Spleen (tissue), 11 donors: ENCODE data around the gene DHX57. TPM values are rescaled to one million over a fixed set of nuclear protein-coding genes. Genes with fewer than 3 reads are reported as not detected.
A peak's percentile ranks its signal among the peaks of the same experiment; 100 is the strongest.

Experiments
- DNase-seq: peaks from one replicate; pipeline ENCODE4 v3.0.0-alpha.2; 2020
- H3K27ac ChIP-seq, 8 donors: fragments of 200-600 bp; sonication (generic) in 7 of 8; 1 replicate in 4 of 8; 2 replicates in 4 of 8; pipeline versions ENCODE4 v1.5.0 to v1.8.0; 2016 to 2021; ENCODE audit warnings: inconsistent platforms in 4 of 8, mild to moderate bottlenecking in 4 of 8, moderate library complexity in 1 of 8
- H3K27me3 ChIP-seq, 7 donors: fragments of 200-600 bp; sonication (generic) in 6 of 7; replicated peaks in 1 of 7; 1 replicate in 4 of 7; 2 replicates in 3 of 7; pipeline versions ENCODE4 v1.5.0 to v1.8.0; 2016 to 2021; ENCODE audit warnings: inconsistent platforms in 3 of 7, mild to moderate bottlenecking in 1 of 7
- H3K36me3 ChIP-seq, 6 donors: fragments of 200-600 bp; sonication (generic) in 5 of 6; 1 replicate in 4 of 6; 2 replicates in 2 of 6; pipeline versions ENCODE4 v1.5.0 to v1.8.0; 2016 to 2021; ENCODE audit warnings: inconsistent platforms in 2 of 6
- H3K4me1 ChIP-seq, 6 donors: fragments of 200-600 bp; sonication (generic) in 5 of 6; 1 replicate in 3 of 6; 2 replicates in 3 of 6; pipeline versions ENCODE4 v1.5.0 to v1.8.0; 2016 to 2021; ENCODE audit warnings: inconsistent platforms in 3 of 6
- H3K4me3 ChIP-seq, 8 donors: fragments of 200-600 bp; sonication (generic) in 7 of 8; 1 replicate in 4 of 8; 2 replicates in 4 of 8; pipeline versions ENCODE4 v1.5.0 to v1.8.0; 2016 to 2021; ENCODE audit warnings: inconsistent platforms in 4 of 8, mild to moderate bottlenecking in 4 of 8, moderate library complexity in 2 of 8
- H3K9me3 ChIP-seq, 8 donors: fragments of 200-600 bp; sonication (generic) in 7 of 8; 1 replicate in 4 of 8; 2 replicates in 4 of 8; pipeline versions ENCODE4 v1.5.0 to v1.8.0; 2016 to 2021; ENCODE audit warnings: inconsistent platforms in 4 of 8
- POLR2A ChIP-seq, 3 donors: fragments of 450-650 bp; IDR thresholded peaks; one replicate each; pipeline ENCODE4 v1.5.1; 2017; ENCODE audit warnings: antibody characterized with exemption in 3 of 3, mild to moderate bottlenecking in 1 of 3
- POLR2AphosphoS5 ChIP-seq, 3 donors: sonication (generic); formaldehyde crosslinking; IDR thresholded peaks; one replicate each; pipeline ENCODE4 v1.5.1; 2017; ENCODE audit warnings: antibody characterized with exemption in 3 of 3
- WGBS, 5 donors: extraction: QIAGEN DNeasy Blood & Tissue Kit in 3 of 5; methylation state at CpG; one replicate each; pipeline versions ENCODE4 v1.1.5 to v1.1.7; 2013 to 2018; 5-methylcytosine and 5-hydroxymethylcytosine counted together
- intact Hi-C: fragments of 100-400 bp; cut with DNase I; formaldehyde crosslinking; loops from one replicate; pipeline ENCODE4 v1.15.0; 2023; ENCODE audit warnings: low total_unique reads
- polyA plus RNA-seq, 3 donors: library from polyadenylated mRNA; stranded (reverse); fragments of 200-250 nt; gene quantifications; one replicate each; pipeline ENCODE4 v1.2.1, GENCODE V29; 2013
- small RNA-seq, 4 donors: library from RNA; depleted of rRNA; stranded (forward); fragments of <200 nt; gene quantifications; one replicate each; pipeline ENCODE3, GENCODE V24; 2016
- total RNA-seq, 7 donors: library from RNA; depleted of rRNA in 3 of 7; stranded (reverse); fragments of >200 nt in 3 of 7; fragmentation: NEBNext Ultra II Directional in 4 of 7; extraction: Animal tissue kit (Norgen Biotek cat#: 25700) in 4 of 7; gene quantifications; one replicate each; pipeline versions ENCODE4 v1.1.0 to v1.2.1, GENCODE V29; 2016 to 2021
- TF ChIP-seq, protein P1 (sequence below), 11 experiments: fragments of 200-600 bp in 7 of 11; fragments of 450-650 bp in 4 of 11; sonication (generic) in 4 of 11; IDR thresholded peaks in 8 of 11; conservative IDR thresholded peaks in 3 of 11; 1 replicate in 7 of 11; 2 replicates in 4 of 11; pipeline versions ENCODE4 v1.4.0 to v1.8.0; 2016 to 2021; ENCODE audit warnings: antibody characterized with exemption in 11 of 11, inconsistent platforms in 4 of 11, mild to moderate bottlenecking in 1 of 11
- donor health status: healthy with polysubstance abuse.
- donor health status: DM: no; HTN: no; CAD: no; lungs with moderate emphysema.
- donor health status: DM: no; HTN: no; CAD: no.
- donor health status: Bipolar disorder and iron deficiency.
- donor health status: healthy.
- donor health status: DM: no; HTN: no; CAD: no.
- donor health status: DM: yes; HTN: yes; CAD: no.

The DHX57 gene
- total and polyA plus RNA-seq, 10 donors, result 6.5 to 24.0 (median 14.8) TPM

DNA sequence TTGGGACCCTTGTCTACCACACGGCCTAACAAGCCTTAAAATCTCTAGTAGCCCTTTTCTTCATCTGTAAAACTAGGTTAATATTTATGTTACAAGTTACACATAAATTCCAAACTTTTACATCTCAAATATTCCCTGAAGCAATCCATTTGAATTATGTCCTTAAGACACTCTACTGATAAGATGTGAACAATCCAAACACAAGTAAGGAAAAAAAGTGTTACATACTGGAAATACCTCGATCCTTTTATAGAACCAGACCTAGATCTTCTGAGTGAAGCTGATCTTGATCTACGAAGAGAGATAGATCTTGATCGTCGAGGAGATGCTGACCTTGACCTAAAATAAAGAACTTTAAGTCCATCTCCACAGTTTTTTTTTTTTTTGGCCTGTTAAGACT, 127.9 kb downstream of the DHX57 start:
- intact Hi-C loops, result no loop called here
- peak overlapping the region in 1 of 8 donors; percentile 94 for H3K4me3 ChIP-seq
- H3K9me3 ChIP-seq, result no peaks in the 10 kb centered on the region
- peaks cover 30 to 85% (median 67%) of the 10 kb centered on the region in 6 donors for H3K4me1 ChIP-seq
- 74 to 91% (median 80%) methylated on average over 5 of the region's 5 CpGs for WGBS, 5 donors
- H3K36me3 ChIP-seq, result peaks cover 10 to 71% (median 62%) of the 10 kb centered on the region in 6 donors
- no peaks in the 10 kb centered on the region for H3K27me3 ChIP-seq
- H3K27ac ChIP-seq, result peak overlapping the region in 4 of 8 donors; percentile 2 to 37 (median 18)
- no peak for DNase-seq
- TF ChIP-seq, protein P1, sequence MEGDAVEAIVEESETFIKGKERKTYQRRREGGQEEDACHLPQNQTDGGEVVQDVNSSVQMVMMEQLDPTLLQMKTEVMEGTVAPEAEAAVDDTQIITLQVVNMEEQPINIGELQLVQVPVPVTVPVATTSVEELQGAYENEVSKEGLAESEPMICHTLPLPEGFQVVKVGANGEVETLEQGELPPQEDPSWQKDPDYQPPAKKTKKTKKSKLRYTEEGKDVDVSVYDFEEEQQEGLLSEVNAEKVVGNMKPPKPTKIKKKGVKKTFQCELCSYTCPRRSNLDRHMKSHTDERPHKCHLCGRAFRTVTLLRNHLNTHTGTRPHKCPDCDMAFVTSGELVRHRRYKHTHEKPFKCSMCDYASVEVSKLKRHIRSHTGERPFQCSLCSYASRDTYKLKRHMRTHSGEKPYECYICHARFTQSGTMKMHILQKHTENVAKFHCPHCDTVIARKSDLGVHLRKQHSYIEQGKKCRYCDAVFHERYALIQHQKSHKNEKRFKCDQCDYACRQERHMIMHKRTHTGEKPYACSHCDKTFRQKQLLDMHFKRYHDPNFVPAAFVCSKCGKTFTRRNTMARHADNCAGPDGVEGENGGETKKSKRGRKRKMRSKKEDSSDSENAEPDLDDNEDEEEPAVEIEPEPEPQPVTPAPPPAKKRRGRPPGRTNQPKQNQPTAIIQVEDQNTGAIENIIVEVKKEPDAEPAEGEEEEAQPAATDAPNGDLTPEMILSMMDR (IDR thresholded peaks at IDR 0.05 in 8 of 11, conservative IDR thresholded peaks at IDR 0.05 in 3 of 11), result no peak
- TF ChIP-seq POLR2AphosphoS5 (IDR thresholded peaks at IDR 0.05), result no peak
- TF ChIP-seq POLR2A (IDR thresholded peaks at IDR 0.05), result no peak

Small RNAs within 50 kb of the gene (small RNA-seq; reads per million reads assigned to genes)
- 0 reads per million in 4 donors for gene RNU6-851P

Other genes with a start within 250 kb of the DHX57 start
- 10 to 100 TPM in 4 of 7 donors, 1 to 10 TPM in 3; 5.8 to 22.7 (median 10.1) TPM for gene GALM, start 209.8 kb downstream of the DHX57 start, total RNA-seq
- 1 to 10 TPM; 5.2 to 6.6 (median 6.3) TPM for gene GALM, start 209.8 kb downstream of the DHX57 start, polyA plus RNA-seq
- 100 to 1,000 TPM in 6 of 7 donors, 10 to 100 TPM in 1; 94.9 to 160 (median 149) TPM for gene SRSF7, start 124.6 kb downstream of the DHX57 start, total RNA-seq
- gene SRSF7, start 124.6 kb downstream of the DHX57 start, polyA plus RNA-seq, result 100 to 1,000 TPM; 151 to 214 (median 198) TPM
- gene GEMIN6, start 97.7 kb downstream of the DHX57 start, total RNA-seq, result 1 to 10 TPM; 6.6 to 10.0 (median 9.3) TPM
- 10 to 100 TPM in 2 of 3 donors, 1 to 10 TPM in 1; 9.5 to 16.0 (median 10.4) TPM for gene GEMIN6, start 97.7 kb downstream of the DHX57 start, polyA plus RNA-seq
- 1 to 10 TPM; 2.4 to 8.3 (median 5.4) TPM for gene MORN2, start within 50 bp of the DHX57 start, total RNA-seq
- gene MORN2, start within 50 bp of the DHX57 start, polyA plus RNA-seq, result 10 to 100 TPM in 2 of 3 donors, 1 to 10 TPM in 1; 8.9 to 12.2 (median 10.5) TPM
- 1 to 10 TPM in 2 of 7 donors, under 1 TPM in 5; 0.22 to 2.0 (median 0.51) TPM for gene ARHGEF33, start 13.9 kb upstream of the DHX57 start, total RNA-seq
- gene ARHGEF33, start 13.9 kb upstream of the DHX57 start, polyA plus RNA-seq, result under 1 TPM; 0.04 to 0.18 (median 0.06) TPM
- 10 to 100 TPM; 38.4 to 85.8 (median 49.1) TPM for gene SOS1, start 245.1 kb upstream of the DHX57 start, total RNA-seq
- gene SOS1, start 245.1 kb upstream of the DHX57 start, polyA plus RNA-seq, result 1 to 10 TPM; 5.9 to 7.0 (median 6.7) TPM